Mucosa of descending colon (tissue), 3 donors: ENCODE measurements around the gene ELMO3. TPM values are rescaled to one million over a fixed set of nuclear protein-coding genes. Genes with fewer than 3 reads are reported as not detected.

Experiments
- ATAC-seq: fragments of 200-7000 bp; cut with Tn5 transposase; one replicate; pipeline ENCODE4 v1.9.1; 2020; ENCODE audit warnings: mild to moderate bottlenecking, moderate library complexity
- DNase-seq, 3 donors: peaks; one replicate each; pipeline ENCODE4 v3.0.0-alpha.2; 2020
- H3K36me3 ChIP-seq: fragments of 200-600 bp; one replicate; pipeline ENCODE4 v1.8.0; 2021; ENCODE audit warnings: low read depth, mild to moderate bottlenecking
- H3K4me1 ChIP-seq: fragments of 200-600 bp; one replicate; pipeline ENCODE4 v1.8.0; 2021; ENCODE audit warnings: low read depth, mild to moderate bottlenecking
- H3K4me3 ChIP-seq: fragments of 200-600 bp; one replicate; pipeline ENCODE4 v1.8.0; 2021; ENCODE audit warnings: mild to moderate bottlenecking
- H3K9me3 ChIP-seq: fragments of 200-600 bp; one replicate; pipeline ENCODE4 v1.8.0; 2021; ENCODE audit warnings: mild to moderate bottlenecking
- CTCF ChIP-seq: fragments of 200-600 bp; IDR thresholded peaks from one replicate; pipeline ENCODE4 v1.8.0; 2022; ENCODE audit warnings: antibody characterized with exemption, mild to moderate bottlenecking
- intact Hi-C, 2 donors: fragments of 100-400 bp; cut with DNase I in 1 of 2; cut with micrococcal nuclease in 1 of 2; formaldehyde crosslinking; loops; one replicate each; pipeline versions ENCODE4 v1.11.0 to v1.11.1; 2022; cut with DNase I, micrococcal nuclease
- long read RNA-seq, 2 donors: library from polyadenylated mRNA; unstranded; transcript quantifications; one replicate each; pipeline ENCODE4 v2.0.0, GENCODE V29; 2019 to 2021
- total RNA-seq, 3 donors: library from RNA; stranded (reverse); fragmentation: NEBNext Ultra II Directional in 2 of 3; extraction: Animal tissue kit (Norgen Biotek cat#: 25700) in 2 of 3; gene quantifications; one replicate each; pipeline versions ENCODE4 v1.2.1 to v1.2.4, GENCODE V29; 2021 to 2023
- donor health status: DM: no; HTN: no; CAD: no; lungs with moderate emphysema.
- donor health status: DM: no; HTN: no; CAD: no.
- donor health status: DM: no; HTN: yes; CAD: no.

ELMO3 gene, protein sequence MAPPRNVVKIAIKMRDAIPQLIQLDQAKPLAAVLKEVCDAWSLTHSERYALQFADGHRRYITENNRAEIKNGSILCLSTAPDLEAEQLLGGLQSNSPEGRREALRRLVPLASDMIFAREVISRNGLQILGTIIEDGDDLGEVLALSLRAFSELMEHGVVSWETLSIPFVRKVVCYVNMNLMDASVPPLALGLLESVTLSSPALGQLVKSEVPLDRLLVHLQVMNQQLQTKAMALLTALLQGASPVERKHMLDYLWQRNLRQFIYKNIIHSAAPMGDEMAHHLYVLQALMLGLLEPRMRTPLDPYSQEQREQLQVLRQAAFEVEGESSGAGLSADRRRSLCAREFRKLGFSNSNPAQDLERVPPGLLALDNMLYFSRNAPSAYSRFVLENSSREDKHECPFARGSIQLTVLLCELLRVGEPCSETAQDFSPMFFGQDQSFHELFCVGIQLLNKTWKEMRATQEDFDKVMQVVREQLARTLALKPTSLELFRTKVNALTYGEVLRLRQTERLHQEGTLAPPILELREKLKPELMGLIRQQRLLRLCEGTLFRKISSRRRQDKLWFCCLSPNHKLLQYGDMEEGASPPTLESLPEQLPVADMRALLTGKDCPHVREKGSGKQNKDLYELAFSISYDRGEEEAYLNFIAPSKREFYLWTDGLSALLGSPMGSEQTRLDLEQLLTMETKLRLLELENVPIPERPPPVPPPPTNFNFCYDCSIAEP
- total RNA-seq = 10 to 100 TPM; 25.4 to 68.0 (median 42.1) TPM
- long read RNA-seq, donor 1, transcript ELMO3-202 (20 exons, 2,531 nt) = major isoform, 31 of 52 reads
- long read RNA-seq, donor 1, partial matches to known transcripts = 3 of 52 reads
- long read RNA-seq, donor 1, other reads (novel, unspliced or antisense) = 16 of 52 reads
- long read RNA-seq, donor 2, transcript ELMO3-202 (20 exons, 2,531 nt) = major isoform, 8 of 10 reads
- long read RNA-seq, donor 2, partial matches to known transcripts = 0 of 10 reads
- long read RNA-seq, donor 2, other reads (novel, unspliced or antisense) = 2 of 10 reads

- H3K4me1 ChIP-seq = peaks cover 22% of the 10 kb centered on the region
- no peaks in the 10 kb centered on the region for H3K9me3 ChIP-seq
- intact Hi-C loops = no loop called here
- peak; percentile 45 for TF ChIP-seq CTCF
- ATAC-seq (peak; percentile 92), DNase-seq (peak; percentile 89 to 92 (median 90))
- H3K4me3 ChIP-seq = peak within 1 kb of the TSS; percentile 32
- peaks cover 28% of the 10 kb centered on the region for H3K36me3 ChIP-seq
Observed at GRCh38 chr16:67199011-67199807, at the start of gene ELMO3. ELMO3 (plus strand) TSS chr16:67199131; CDS start chr16:67199327, 196 bp downstream.

DNA sequence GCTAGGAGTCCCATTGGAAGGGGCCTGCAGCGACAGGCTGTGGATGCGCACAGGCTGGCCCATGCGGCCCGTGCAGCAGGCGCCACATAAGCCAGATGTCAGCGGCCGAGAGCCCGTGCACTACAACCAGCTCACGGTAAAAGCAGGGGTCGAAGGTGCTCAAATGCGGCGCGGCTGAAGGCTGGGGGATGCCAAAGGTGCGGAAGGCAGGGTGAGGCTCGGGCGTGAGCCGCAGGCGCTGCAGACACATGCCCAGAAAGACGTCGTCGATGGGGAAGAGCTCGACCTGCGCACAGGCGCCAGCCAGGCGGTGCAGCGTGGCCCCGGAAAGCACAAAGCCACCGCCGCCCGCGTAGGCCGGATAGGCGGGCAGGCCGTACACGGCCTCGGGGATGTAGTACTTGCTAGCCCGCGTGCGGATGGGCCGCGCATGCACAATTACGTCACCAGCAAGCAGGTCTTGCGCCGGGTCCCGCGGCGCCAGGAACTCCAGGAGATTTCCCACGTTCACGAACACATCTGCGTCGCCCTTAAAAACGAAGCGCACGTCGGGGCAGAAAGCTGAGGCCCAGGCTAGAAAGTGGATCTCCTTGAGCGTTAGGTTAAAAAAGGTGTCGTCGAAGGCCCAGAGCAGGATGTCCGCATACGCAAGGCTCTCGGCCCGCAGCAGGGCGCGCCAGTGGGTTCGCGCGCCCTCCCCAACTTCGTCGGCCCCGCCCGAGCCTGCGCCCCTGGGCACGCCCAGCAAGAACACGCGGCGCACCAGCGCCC, 49.5 kb upstream of the ELMO3 start:
- no peak for DNase-seq
- TF ChIP-seq CTCF = no peak
- Histone ChIP-seq H3K9me3 (no peaks in the 10 kb centered on the region), H3K4me3 (no peak overlapping the region), H3K4me1 (peaks cover 12% of the 10 kb centered on the region), H3K36me3 (peaks cover 13% of the 10 kb centered on the region)
- intact Hi-C loops = loop anchor here in 1 of 2 donors (10.0 kb wide), 1 partner anchor 195 kb away; no protein-coding TSS in a partner anchor
- ATAC-seq = no peak

GRCh38 chr16:67150047-67150832, 48.7 kb upstream of the ELMO3 start:
- intact Hi-C loops = loop anchor here in 1 of 2 donors (10.0 kb wide), 1 partner anchor 195 kb away; no protein-coding TSS in a partner anchor
- no peak for TF ChIP-seq CTCF
- Histone ChIP-seq H3K36me3 (peaks cover 13% of the 10 kb centered on the region), H3K4me3 (peak overlapping the region; percentile 24), H3K4me1 (peaks cover 15% of the 10 kb centered on the region), H3K9me3 (no peaks in the 10 kb centered on the region)
- ATAC-seq = peak; percentile 67
- peak in 2 of 3 donors; percentile 40 to 69 for DNase-seq

GRCh38 chr16:67150833-67151396, 48.0 kb upstream of the ELMO3 start, which contains the start of gene B3GNT9:
B3GNT9 (minus strand) TSS chr16:67150998; CDS start chr16:67150485, 513 bp downstream.
- Histone ChIP-seq H3K36me3 (peaks cover 11% of the 10 kb centered on the region), H3K4me1 (peaks cover 20% of the 10 kb centered on the region), H3K9me3 (no peaks in the 10 kb centered on the region), H3K4me3 (peak within 1 kb of the TSS; percentile 24)
- DNase-seq (peak; percentile 64 to 83 (median 74)), ATAC-seq (peak; percentile 58)
- no peak for TF ChIP-seq CTCF
- intact Hi-C loops = loop anchor here in 1 of 2 donors (10.0 kb wide), 1 partner anchor 196 kb away; no protein-coding TSS in a partner anchor
